ENCODE results near the gene TMEM131.
"Not testable (repeated sequence)": the region's sequence is repeated elsewhere in the genome, so short reads cannot be mapped to it uniquely, and the experiment has no call there.

Gene TMEM131

DNA sequence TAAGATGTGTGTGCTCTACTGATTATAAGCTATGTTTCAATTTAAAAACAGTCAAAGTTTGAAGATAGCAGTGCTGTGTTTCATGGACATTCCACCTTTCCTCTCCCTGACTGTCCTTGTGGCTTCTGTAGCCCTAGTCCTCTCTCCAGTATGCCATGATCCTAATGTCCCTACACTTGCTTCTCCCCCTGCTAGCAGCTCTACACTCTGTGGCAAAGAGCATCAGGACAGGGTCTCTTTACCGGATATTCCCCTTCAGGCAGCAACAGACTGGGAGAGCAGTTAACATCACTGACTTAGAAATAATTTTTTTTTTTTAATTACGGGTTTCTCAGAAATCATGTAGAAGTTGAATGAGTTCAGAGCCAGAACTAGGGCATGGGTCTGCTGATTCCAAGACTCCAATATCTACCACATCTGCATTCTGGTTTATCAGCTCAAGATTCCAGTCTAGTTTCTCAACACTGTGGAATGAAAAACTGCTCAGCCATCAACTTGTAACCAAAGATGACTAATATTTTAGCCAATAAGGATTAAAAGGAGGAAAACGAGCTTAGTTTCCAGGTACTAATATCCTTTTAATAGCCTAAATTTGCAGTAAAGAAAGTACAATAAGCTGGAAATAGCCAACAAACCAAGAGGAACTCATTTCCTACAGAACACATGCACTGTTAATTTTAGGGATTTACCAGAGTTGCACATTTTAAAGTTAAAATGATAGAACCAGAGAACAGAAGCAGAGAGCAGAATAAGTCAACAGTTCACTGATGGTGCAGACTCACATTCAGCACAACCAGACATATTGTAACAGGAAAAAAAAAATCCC lies 45.2 kb downstream of the TMEM131 start:
- DNase-seq, result no peak

GRCh38 chr2:97948926-97949325 lies 46.8 kb downstream of the TMEM131 start:
- DNase-seq, result no peak

DNA sequence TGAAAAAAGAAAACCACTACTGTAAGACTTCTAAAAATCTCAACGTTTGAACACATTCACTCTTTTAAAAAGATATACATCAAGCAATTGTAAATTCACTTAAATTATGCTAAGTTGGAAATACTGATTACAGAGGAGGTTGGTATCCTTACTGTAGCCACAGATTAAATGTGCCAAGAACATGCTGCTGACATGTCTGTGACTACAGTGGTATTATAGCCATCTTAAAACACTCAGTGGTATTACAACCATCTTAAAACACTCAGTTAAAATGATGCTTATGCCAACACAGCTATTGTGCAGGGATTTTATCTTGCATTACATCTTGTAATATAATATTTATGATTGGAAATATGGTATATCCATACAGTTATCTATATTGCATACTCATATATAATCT lies 50.0 kb downstream of the TMEM131 start:
- DNase-seq, result no peak

DNA sequence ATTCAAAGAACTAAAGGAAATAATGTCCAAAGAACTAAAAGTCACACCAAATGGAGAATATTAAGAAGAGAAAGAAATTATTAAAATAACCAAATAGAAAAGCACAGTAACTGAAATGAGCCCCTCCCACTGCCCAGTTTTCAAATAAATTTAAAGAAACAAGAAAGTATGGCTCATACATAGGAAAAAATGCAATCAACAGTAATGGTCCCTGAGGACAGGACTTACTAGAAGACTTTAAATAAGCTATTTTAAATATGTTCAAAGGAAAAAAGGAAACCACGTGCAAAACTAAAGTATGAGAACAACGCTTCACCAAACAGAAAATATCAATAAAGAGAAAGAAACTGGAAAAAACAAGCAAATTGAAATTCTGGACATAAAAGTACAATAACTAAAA lies 58.9 kb downstream of the TMEM131 start:
- DNase-seq, result no peak

- DNase-seq, result no peak
Measured at GRCh38 chr2:97936199-97936598, 59.5 kb downstream of the TMEM131 start.

GRCh38 chr2:97935719-97936161 lies 60.0 kb downstream of the TMEM131 start:
- no peak for DNase-seq

- no peak for DNase-seq
Measured at GRCh38 chr2:97932975-97933662, 62.6 kb downstream of the TMEM131 start.

GRCh38 chr2:97931858-97932225 lies 63.9 kb downstream of the TMEM131 start:
- DNase-seq, result no peak

DNA sequence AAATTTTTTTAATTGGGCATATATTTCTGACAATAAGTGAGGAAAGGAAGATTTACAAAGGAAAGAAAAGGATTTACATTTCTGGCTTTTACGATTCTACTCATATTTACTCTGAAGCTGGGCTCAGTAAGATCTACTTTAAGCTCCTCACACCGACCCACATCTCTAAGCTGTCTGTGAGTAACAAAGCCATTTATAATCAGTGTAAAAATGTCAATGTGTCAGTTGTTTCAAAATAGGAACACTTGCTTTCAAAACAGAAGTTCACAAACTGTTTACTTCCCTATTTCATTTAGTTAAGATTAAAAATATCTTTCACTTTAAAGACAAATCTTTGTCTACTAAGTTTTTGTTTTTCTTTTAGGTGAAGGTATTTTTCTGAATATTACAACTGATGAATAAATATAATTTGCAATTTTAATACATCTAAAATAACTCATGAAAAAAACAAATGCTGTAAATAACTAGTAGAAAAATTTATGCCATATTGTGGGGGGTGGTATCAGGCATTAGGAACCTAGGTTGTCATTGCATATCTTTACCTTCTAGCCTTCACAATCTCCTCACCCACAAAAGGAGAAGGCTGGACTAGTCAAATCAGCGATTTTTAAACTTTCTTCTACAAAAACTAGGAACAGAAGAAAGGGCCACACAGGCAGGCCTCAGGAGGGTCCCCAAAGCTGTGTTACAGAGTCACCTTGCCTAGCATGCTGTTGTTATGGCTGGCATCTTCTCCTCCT lies 64.5 kb downstream of the TMEM131 start:
- DNase-seq, result no peak

DNA sequence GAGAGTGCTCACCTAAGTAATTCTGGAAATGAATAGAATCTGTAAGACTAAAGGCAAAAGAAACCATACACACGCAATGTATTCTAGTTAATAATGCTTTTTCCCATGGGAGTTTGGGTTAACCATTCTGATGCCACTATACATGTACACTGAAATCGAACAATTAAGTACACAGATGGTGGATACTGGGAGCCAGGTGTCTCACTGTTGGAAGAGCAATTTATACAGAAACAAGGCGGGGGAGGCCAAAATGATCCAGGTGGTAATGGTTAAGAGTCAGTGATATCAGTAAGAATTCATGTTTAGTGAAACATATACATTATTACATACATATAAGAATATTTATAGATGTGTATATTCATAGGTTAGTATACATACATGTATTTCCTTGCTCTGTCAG lies 67.2 kb downstream of the TMEM131 start:
- DNase-seq, result no peak

GRCh38 chr2:97926946-97927345 lies 68.8 kb downstream of the TMEM131 start:
- no peak for DNase-seq

DNA sequence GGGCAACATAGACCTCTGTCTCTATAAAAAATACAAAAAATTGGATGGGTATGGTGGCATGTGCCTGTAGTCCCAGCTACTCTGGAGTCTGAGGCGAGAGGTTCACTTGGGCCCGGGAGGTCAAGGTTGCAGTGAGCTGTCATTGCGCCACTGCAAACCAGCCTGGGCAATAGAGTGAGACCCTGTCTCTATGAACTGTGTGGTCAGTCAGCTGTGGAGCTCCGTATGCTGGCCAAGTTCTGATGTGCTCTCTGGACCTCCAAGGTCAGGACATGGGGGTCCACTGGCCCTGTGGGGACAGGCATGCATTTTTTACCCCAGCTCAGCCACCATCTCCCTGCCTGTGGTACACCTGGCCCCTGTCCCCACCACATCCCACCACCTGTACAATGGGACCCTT lies 71.6 kb downstream of the TMEM131 start:
- no peak for DNase-seq

GRCh38 chr2:97919858-97920257 lies 75.9 kb downstream of the TMEM131 start:
- no peak for DNase-seq

DNA sequence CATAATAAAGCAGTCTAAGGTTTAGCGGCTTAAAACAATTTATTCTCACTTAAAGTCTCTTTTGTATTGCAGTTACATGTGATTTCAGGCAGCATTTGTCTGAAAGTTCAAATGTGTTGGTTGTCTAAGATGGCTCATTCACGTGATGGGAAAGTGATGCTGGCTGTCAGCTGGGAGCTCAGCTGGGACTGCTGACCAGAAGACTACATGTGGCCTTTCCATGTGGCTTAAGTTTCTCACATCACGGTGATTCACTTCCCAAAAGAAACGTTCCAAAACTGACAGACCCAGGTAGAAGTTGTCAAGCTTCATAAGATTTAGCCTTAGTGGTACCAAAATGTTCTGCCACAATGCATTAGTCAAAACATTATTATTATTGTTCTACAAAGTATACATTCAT lies 76.9 kb downstream of the TMEM131 start:
- no peak for DNase-seq

DNA sequence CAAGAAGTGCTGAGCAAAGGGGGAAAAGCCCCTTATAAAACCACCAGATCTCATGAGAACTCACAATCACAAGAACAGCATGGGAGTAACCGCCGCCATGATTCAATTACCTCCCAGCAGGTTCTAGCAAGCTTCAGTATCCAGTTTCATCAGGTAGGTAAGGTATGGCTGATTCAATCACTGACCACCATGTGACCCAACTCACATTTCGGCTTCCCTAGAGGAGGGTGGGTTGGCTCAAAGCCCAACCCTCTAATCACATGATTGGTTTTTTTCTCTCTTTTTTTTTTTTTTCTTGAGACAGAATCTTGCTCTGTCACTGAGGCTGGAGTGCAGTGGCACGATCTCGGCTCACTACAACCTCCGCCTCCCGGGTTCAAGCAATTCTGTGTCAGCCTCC lies 78.1 kb downstream of the TMEM131 start:
- DNase-seq, result not testable (repeated sequence)

DNA sequence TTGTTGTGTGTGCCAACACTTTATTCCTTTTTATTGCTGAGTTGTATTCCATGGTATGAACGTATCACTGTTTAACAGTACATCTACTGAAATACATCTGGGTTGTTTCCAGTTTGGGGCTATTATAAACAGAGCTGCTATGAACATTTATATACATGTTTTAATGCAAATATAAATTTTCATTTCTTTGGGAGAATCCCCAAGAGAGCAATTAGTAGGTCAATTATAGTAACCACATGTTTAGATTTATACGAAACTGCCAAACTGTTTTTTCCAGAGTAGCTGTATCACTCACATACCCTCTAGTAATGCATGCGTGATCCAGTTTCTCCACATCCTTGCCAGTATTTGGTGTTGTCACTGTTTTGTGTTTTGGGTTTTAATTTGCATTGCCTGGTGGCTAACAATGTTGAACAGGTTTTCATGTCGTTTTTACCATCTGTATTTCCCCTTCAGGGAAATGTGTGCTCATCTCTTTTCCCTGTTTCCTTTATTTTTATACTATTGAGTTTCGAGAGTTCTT lies 81.0 kb downstream of the TMEM131 start:
- no peak for DNase-seq

GRCh38 chr2:97913846-97914245 lies 81.9 kb downstream of the TMEM131 start:
- no peak for DNase-seq

- no peak for DNase-seq
Measured at GRCh38 chr2:97911922-97912575, 83.7 kb downstream of the TMEM131 start.

- DNase-seq, result no peak
Measured at GRCh38 chr2:97911206-97911921, 84.4 kb downstream of the TMEM131 start.

DNA sequence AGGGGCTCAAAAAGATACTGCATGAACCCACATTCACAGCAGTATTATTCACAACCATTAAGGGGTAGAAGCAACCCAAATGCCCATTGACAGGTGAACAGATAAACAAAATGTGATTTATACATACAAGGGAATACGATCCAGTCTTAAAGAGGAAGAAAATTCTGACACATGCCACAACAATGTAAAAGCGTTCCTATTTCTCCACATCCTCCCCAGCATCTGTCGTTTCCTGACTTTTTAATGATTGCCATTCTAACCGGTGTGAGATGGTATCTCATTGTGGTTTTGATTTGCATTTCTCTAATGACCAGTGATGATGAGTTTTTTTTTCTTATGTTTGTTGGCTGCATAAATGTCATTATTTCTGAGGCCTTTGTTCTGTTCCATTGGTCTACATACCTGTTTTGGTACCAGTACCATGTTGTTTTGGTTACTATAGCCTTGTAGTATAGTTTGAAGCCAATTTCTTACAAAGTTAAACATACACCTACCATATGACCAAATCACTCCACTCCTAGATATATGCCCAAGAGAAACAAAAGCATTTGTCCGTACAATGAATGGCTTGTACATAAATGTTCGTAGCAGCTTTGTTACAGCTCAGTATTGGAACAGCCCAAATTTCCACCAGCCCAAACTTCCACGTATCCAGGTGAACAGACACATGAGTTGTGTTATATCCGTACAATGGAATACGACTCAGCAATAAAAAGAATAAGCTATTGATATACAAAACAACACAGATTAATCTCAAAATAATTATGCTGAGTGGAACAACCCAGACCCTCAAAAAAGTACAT lies 85.1 kb downstream of the TMEM131 start:
- no peak for DNase-seq

DNA sequence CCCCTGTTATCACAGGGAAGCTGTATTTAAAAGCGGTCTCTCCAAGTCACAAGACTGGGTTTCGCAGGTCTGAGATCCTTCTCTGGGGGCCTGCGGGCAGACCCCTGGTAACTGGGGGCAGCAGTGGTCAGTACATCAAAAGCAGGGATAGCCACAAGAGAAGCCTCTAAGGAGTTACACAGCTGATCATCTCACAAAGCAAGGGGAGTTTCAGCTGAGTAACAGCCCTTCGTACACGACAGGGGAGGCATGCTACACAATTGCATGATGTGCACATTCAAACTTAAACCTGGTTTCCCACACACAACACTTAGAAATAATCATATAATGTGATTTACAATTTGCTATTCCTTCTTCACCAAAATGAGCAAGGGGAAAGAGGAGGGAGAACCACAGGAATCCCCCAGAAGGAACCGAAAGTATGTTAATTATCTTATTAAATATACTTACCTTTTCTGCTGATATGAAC lies 87.5 kb downstream of the TMEM131 start:
- no peak for DNase-seq

Measured in activated CD8-positive, alpha-beta memory T cell treated with anti-CD3 and anti-CD28 coated beads for 24 hours (primary cell).